AG04449 (cell line): Measurements from ENCODE around the gene RNF222.

Experiments
- CTCF ChIA-PET: fragments of 350-600 bp; formaldehyde crosslinking; extraction: SDS; loops from one replicate; lab custom pipeline; 2021; ENCODE audit warnings: antibody characterized with exemption; lab: Yijun Ruan, JAX
- POLR2A ChIA-PET: fragments of 400-600, 350-600 bp; formaldehyde crosslinking; extraction: SDS; loops from one replicate; lab custom pipeline; 2020; ENCODE audit warnings: antibody characterized with exemption, inconsistent platforms; lab: Yijun Ruan, JAX
- DNase-seq: peaks from one replicate; pipeline ENCODE4 v3.0.0-alpha.2; 2010; ENCODE audit warnings: low read depth, low spot score
- H3K4me3 ChIP-seq: 2 replicates; pipeline ENCODE4 v1.5.1; 2011; ENCODE audit warnings: low read depth, mild to moderate bottlenecking, control low read depth, low read length
- TF ChIP-seq, protein P1 (sequence below): IDR thresholded peaks from one replicate; pipeline ENCODE4 v1.5.1; 2011; ENCODE audit warnings: mild to moderate bottlenecking, moderate library complexity, low read length, control low read depth, inconsistent platforms; ENCODE audit not compliant: insufficient read depth; ENCODE audit errors: missing control alignments

Gene RNF222

DNA sequence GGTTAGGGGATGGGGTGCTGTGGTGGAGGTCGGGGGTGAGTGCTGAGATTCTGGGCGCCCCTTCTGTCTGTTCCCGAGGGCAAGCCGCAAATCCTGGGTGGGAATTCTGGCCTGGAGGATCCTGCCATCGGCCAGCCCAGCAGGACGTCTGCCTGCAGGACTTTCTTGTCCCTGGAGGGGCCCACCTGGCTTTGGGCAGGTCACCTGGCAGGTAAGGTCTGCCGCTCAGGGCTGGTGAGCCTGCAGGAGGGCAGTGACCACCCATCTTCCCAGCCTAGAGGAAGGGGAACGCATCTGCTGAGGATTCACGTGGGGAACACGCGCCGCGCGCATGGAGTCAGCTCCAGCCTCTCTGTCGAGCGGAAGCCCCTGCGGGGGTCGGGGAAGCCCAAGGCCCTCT lies 5.4 kb downstream of the RNF222 start:
- ChIA-PET POLR2A (no interaction called here), CTCF (interaction anchor here (1.1 to 2.1 kb wide), 4 partner anchors 10 to 18 kb away, joined by 3 to 10 read pairs (median 6); partner anchors contain the start of genes KRABD2 and RPL26)
- TF ChIP-seq, protein P1, sequence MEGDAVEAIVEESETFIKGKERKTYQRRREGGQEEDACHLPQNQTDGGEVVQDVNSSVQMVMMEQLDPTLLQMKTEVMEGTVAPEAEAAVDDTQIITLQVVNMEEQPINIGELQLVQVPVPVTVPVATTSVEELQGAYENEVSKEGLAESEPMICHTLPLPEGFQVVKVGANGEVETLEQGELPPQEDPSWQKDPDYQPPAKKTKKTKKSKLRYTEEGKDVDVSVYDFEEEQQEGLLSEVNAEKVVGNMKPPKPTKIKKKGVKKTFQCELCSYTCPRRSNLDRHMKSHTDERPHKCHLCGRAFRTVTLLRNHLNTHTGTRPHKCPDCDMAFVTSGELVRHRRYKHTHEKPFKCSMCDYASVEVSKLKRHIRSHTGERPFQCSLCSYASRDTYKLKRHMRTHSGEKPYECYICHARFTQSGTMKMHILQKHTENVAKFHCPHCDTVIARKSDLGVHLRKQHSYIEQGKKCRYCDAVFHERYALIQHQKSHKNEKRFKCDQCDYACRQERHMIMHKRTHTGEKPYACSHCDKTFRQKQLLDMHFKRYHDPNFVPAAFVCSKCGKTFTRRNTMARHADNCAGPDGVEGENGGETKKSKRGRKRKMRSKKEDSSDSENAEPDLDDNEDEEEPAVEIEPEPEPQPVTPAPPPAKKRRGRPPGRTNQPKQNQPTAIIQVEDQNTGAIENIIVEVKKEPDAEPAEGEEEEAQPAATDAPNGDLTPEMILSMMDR, result no peak
- H3K4me3 ChIP-seq, result no peak overlapping the region
- DNase-seq, result no peak

DNA sequence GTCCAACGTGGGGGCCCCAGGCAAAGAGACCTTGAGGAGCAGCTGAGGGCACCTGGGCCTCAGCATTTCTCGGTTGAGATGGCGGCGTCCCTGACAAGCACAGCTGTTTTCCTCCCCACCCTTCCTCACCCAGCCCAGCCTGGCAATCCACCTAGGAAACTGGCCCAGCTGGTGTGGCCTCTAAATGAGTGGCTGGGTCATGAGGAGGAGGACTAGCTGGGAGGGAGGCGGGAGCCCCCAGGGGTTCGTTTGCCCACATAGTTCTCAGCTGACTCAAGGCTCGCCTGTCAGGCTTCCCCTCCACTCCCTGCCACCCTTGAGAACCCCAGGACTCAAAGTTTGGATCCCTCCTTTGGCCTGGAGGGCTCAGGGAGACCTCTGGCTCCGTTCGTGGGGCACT lies 5.9 kb downstream of the RNF222 start:
- ChIA-PET POLR2A (no interaction called here), CTCF (interaction anchor here (1.1 to 2.1 kb wide), 4 partner anchors 9 to 18 kb away, joined by 3 to 10 read pairs (median 6); partner anchors contain the start of genes KRABD2 and RPL26)
- TF ChIP-seq, protein P1, result no peak
- DNase-seq, result no peak
- no peak overlapping the region for H3K4me3 ChIP-seq

DNA sequence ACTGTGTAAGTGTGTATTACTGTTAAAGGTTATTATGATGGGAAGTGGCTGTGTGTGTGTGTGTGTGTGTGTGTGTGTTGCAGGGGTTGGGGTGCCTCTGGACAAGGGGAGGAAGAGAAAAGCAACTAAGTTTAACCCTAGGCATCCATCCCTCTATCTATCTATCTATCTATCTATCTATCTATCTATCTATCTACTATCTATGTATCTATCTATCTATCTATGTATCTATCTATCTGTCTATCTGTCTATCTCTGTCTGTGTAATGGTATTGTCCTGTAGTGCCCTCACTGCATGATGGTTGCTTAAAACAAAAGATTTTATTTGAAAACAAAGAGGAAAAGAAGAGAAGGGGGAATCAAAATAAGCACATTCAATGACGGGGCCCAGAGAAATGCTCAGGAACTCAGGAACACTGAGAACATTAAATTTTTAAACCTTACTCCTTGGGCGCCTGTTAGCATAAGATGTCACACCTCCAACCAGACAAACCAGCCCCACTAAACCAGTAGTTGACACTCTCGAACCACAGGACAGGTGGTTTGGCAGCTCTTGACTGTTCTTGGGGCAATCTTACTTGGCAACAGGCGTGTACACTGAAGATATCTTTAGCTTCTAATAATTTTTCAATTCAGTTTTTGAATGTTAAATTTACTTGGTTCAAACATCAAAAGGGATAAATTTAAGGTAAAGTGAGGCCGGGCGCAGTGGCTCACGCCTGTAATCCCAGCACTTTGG lies 9.5 kb downstream of the RNF222 start:
- TF ChIP-seq, protein P1, result no peak
- no peak overlapping the region for H3K4me3 ChIP-seq
- ChIA-PET CTCF (interaction anchor here (1.8 to 3.7 kb wide), 3 partner anchors 11 to 398 kb away, joined by 4 to 10 read pairs (median 4); no protein-coding TSS in a partner anchor), POLR2A (no interaction called here)
- DNase-seq, result no peak

DNA sequence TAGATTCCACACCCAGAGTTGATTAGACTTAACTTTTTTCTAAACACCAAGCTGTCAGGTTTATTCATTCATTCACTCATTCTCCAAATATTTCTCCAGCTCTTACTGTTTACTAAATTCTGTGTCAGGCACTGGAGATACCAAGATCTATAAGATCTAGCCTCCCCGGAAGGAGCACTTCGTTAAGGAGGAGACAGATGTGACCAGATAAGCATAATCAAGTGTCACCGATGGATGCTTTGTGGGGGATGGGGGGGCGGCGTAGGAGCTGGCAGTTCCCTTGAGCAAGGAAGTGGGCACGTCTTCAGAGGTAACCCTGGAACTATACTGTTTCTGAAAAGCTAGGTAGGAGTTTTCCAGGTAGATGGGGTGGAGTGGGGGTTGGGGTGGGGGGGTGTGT lies 10.8 kb downstream of the RNF222 start:
- TF ChIP-seq, protein P1, result no peak

DNA sequence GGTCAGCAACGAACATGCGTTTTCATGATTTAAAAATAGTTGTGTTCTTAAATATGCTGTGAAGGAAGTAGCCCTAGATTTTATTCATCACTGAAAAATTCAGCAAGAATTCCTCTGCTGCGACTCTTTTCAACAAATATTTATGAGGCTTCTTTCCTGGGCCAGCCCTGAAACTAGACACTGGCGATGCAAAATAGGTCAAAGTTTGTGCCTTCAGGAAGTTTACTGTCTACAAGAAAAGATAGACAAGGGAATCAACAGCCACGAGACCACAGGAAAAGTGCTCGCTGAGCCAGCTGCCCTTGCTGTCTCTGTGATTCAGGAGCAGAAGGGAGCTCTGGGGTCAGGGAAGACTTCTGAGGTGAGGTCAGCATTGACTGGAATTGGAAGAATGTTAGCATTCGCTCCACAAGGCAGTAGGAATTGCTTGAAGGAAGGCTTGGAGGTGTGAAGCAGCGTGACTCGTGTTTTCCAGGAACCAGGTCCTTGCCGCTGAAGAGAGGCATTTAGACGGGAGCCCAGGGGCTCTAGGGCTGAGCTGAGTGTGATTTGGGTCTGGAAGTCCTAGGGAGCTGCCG lies 12.7 kb downstream of the RNF222 start:
- TF ChIP-seq, protein P1, result no peak
- H3K4me3 ChIP-seq, result peak overlapping the region; percentile 75
- CTCF ChIA-PET, result interaction anchor here (1.6 to 3.7 kb wide), 3 partner anchors 18 to 401 kb away, joined by 4 to 10 read pairs (median 4); no protein-coding TSS in a partner anchor
- POLR2A ChIA-PET, result interaction anchor here (0.6 to 1.0 kb wide), 3 partner anchors 9 to 137 kb away, joined by 3 to 5 read pairs (median 3); partner anchors contain the start of genes CTC1 and NDEL1
- DNase-seq, result no peak

More for the DNA sequence above, 10.8 kb downstream of the RNF222 start:
- ChIA-PET CTCF (interaction anchor here (1.1 to 3.7 kb wide), 4 partner anchors 9 to 399 kb away, joined by 3 to 10 read pairs (median 4); no protein-coding TSS in a partner anchor), POLR2A (interaction anchor here (1.1 kb wide), 1 partner anchor 49 kb away, joined by 3 read pairs; the partner anchor contains the start of gene NDEL1)
- H3K4me3 ChIP-seq, result no peak overlapping the region
- DNase-seq, result no peak
